ENCODE data around the gene PLD1.
A peak's percentile ranks its signal among the peaks of the same experiment; 100 is the strongest.

Gene PLD1

DNA sequence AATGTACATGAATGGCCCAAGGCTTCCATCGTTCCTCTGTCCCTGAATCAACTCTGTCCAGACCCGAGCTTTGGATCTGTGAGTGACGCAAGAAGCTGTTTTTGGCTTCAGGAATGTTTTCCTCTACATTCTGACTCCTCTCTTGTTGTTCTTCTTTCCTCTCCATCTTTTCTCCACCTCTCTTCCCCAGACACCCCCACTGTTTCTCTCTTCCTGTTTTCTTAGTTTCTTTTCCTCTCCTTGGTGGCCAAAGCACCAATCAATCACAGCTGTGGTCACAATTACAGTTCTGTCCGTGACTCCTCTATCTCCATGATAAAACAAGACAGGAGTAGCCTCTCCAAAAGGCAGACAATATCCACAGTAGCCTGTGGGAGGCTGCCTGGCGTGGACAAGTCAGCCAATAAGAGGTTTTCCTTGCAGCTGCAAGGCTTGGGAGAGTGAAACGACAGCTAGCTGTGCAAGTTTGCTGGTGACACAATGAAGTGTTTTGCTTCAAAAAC is 28.0 kb upstream of the PLD1 start:
- peak; percentile 60 for DNase-seq

DNA sequence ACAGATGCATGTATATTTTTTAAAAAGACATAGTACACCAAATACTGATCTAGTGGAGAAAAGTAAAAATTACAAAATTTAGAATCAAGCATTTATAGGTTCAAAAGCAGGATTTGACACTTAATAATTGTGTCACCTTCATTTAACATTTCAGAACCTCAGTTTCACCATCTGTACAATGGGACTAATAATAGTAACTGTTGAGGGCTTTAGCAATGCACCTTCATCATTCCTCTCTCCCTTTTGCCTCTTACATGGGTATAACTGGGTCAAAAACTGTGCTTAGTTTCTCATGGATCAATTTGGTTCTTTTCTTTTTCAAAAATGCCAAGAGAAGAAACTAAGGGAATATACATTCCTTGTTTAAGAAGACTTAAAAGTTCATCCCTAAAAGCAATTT is 27.4 kb upstream of the PLD1 start:
- no peak for DNase-seq

DNA sequence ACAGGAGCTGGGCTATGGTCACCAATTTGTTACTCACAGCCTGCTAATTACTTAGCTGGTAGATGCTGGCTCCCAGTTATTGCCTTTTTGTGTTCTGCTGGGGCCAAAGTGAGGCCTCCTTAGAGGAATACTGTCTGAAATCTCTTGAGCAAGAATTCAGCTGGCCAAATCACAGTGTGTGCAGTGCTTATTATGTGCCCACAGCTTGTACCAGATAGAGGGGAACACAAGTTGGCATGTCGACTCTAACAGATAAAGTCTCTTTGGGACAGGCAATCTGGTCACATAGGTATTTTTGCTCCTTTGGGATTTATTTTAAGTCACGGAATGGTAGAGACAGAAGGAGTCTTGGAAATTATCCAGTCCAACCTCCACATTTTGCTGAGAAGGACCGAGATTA is 26.6 kb upstream of the PLD1 start:
- no peak for DNase-seq

DNA sequence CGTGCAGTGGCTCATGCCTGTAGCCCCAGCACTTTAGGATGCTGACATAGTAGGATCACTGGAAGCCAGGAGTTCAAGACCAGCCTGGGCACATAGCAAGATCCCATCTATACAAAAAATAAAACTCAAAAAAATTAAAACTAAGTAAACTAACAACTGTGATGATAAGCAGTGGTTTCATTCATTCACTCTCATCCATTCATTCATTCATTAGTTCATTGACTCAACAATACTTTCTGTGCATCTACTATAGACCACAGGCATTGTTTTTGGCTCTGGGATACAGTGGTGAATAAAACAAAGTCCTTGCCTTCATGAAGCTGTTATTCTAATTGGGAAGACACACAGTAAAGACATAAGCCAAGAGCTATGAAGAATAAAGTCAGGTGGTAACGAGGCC is 25.3 kb upstream of the PLD1 start:
- DNase-seq, result no peak

DNA sequence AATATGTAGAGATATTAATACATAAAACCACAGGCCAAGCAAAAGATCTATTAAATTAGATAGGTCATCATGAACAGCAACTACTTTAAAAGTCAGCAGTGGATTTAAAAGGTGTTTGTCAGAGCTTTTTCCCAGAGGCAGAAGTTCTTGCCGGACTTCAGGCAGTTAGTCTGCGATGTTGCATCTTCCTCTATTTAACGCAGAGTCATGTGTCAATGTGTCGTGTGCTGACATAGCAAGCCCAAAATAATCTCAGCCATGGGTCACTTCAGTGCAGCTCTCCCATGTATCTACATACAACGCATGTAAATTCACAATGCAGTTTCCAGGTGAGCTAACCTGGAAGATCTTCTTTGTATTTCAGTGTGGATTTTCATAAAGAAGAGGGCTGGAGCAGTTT is 24.8 kb upstream of the PLD1 start:
- no peak for DNase-seq

DNA sequence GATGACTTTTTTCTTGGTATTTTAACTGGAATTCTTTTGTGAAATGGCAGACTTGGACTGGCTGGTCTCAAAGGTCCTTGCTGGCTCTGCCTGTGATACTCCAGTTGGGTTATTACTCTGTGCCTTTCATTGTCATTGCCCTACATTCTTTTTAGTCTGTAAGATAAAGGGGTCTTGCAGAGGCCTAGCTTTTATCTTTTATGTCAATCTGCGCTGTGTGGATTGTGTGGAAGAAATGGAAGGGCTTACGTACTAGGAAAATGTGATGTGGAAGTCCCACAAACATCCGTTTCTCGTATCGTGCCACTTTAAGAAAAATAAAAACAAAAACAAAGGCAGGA is 24.1 kb upstream of the PLD1 start:
- DNase-seq, result no peak

DNA sequence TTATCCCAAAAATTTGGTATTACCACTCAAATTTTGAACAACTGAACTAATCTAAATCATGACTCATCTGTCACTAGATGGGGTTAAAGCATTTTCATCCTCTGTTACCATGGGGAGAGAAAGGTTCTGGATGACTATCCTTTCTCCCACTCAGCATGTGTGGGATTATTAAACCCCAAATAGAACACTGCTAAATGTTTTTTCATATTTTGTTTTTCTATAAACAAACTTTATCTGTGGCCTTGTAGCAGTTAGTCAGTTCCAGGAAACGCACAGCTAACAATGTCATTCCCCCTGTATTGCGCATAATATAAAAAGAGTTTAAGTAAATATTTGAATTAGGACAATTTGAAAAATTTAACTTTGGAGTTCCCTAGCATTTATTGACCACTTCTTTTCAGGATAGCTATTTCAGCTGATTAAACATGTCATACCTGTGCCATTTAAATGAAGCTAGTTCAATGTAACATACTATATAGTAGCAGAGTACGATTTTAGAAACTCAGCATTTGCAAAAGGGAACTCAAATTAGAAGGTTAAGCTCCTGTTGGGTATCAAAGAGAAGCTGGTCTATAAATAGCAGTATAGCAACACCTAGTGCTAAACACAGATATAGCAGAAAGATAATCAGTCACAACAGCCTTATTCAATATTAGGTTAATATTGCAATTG is 23.6 kb upstream of the PLD1 start:
- DNase-seq, result no peak

DNA sequence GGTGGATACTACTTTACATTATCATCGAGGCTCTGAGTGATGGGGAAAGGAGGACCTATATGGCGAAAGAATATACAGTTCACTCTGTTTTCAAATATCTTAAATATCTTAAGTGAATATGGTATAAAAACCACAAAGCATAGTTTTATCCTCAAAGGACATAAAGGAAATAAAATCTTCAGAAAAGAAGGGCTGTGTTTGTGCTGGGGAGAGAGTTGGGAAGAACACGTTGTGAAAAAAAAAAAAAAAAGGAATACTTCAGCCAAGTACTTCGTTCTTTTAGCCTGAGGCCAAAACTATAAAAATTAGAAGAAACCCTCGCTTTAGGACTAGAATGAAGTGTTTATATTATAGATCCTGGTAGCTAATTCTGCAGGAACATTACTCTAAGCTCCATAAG is 22.7 kb upstream of the PLD1 start:
- no peak for DNase-seq

DNA sequence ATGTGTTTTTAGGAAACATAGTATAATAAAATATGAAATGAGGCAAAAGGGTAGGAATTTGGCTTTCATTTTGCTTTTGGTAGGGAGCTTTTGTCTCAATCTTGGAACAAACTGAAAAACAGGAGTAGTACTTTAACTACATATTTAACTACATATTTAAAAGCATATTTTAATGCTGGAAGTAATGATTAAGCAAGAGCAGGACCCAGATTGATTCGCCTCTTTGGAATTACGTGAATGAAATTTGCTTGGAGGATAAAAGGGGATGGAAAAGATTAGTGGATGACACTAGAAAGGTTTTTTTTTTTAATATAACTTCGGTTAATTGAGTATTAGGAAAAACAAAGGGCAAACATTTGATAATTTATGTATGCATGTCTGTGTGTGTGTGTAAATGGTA is 21.7 kb upstream of the PLD1 start:
- DNase-seq, result peak; percentile 70

DNA sequence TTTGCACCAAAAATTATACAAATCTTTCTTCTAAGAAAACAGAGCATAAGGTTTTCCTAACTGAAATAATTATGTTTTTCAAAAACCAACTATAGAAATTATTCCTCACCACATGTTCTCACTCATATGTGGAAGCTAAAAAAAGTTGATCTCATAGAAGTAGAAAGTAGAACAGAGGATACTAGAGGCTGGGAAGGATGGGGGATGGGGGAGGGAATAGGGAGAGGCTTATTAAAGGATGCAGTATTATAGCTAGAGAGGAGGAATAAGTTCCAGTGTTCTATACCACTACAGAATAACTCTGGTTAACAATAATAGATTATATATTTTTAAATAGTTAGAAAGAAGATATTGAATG is 20.2 kb upstream of the PLD1 start:
- DNase-seq, result no peak

DNA sequence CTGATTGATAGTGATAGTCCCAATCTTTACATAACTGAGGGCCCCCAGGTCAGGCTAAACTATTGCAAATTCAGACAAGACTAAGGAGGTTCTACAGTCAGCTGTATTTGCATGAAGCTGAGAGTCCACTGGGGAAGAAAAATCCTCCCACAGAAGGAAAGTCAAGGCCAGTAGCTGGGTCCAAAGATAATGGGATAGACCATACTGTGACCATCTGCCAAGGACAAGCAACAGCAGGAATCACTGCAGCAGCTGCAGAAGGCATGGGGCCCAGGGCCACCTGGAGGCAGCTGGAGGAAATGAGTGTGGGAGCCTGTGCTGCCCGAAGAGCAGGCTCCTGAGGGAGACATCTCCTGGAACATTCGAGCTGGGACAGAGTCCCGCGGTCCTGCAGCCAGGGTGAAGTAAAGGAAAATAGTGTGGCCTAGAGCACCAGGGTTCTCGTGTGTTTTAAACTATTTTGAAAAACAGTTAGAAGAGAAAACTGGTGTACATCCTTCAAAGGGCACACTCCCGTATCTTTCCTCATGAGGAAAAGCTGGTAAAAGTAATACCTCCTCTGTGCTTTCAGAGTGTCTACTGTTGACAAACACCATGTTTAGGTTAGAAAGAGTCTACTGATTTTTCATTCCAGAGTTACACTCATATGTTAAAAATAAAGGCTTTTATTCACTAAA is 19.7 kb upstream of the PLD1 start:
- peak; percentile 77 for DNase-seq

DNA sequence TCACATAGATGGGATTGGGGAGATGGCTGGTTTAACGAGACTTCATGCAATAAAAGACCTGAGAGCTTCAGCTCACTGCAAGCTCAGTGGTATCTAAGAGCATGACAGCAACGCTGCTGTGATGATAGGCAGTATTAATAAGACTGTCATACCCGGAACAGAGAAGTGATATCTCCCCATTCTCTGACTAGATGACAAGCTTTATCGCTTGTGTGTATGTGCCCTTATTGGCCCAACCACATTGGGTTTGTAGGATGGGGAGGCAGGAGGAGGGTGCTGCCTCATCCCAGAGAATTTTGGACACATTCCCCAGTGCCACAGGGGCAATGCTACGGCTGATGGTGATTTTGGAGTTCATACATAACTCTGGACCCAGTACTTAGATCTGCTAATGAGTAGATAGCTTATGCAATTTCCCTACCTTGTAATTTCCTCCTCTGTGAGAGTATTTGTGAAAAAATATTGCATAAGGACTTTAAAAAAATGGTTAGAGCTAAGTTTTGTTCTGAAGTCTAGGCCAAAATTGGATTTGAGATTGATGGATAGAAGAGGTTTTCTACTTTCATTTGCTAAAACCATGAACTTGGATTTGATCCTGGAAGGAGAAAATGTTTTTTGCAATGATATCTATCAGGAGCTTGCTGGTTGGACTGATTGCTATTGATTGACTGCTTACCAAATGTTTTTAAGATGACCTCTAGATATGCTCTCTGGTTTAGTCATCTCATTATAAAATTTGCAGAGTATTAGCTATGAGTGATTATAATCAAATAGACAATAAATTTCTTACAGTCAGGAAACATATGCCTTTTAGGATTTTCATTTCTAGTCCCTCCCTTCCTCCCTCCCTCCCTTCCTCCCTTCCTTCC is 18.9 kb upstream of the PLD1 start:
- peak; percentile 46 for DNase-seq

DNA sequence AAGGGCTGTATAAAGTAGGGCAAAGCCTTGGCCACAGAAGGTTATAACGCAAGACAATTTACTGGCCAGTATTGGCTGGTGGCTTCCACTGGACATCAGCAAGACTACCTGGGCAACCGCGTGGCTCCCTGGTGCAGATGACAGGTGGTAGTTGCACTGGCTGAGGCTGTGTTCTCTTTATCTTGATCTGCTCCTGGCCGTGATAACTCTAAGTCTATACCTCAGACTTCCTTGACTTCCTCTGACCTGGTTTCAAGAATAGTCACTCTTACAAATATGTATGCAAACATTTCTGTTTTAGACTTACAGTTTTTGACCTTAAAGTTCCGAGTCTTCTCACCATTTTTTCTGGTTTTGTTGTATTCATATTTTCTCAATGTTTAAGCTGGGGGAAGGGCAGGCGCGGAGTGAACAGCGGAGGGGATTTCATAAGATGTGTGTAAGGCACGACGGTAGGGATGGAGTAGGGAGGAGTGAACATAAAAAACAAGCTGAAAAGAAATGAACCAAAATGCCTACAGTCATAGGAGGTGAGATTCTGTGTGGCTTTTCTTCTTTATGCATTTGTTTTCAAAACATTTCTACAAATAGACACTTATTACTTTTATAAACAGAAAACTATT is 17.7 kb upstream of the PLD1 start:
- no peak for DNase-seq

DNA sequence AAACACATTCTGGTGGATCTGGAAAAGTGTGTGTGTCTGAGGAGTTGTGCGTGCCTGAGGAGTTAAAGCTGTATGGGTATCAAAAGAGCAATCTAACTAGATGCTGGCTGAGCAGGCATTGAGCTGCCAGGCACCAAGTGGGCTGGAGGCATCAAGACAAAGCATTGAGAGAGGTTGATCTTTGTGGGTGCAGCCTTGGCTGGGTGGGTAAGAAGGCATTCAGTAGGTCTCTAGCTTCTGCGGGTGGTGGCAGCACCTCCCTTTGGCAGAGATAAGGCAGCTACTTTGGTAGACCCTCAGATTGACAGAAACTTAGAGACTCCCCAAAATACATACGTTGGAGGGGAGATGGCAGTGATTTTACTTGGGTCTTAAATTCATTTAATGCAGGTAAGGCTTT is 17.1 kb upstream of the PLD1 start:
- no peak for DNase-seq

DNA sequence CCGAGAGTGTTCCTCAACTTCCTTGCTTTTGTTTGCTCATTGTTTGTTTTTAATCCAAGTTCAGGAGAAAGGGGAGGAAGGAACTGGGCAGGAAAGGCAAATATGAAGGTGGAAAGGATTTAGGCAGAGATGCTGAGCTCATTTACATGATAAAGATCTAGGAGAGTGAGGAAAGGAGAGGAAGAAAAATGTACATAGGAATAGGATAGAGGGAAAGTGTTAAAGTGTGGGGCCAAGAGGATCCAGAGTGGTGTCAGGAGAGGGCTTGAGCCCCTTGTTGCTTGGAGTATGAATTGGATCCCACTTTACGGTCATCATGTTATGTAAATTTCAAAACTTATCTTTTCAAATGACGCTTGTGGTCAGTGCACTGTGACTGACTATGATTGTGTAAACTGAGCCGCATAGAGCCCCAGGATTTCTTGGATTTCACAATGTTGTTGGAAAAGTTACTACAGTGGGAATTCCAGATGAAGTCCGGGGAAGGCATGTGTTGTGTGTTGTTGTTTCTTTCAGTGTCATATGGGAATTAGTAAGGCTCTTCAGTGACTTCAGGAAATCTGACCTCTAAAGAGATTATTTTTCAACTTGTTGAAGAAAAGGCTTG is 15.0 kb upstream of the PLD1 start:
- DNase-seq, result peak; percentile 50

DNA sequence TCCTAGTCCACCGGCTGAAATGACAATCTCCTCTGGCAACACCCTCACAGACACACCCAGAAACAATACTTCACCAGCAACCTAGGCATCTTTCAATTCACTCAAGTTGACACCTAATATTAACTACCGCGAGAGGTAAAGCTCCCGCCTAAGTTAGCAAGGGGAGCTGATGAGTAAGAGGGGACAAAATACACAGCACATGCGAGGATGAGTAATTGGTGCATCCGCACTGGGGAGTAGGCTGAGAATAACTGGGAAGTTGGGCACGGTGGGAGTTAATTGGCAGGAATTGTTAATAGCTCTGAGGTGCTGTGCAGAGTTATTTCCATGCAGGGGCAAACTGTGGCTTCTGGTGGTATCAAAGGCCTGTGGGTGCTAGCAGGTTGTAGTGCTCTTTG is 14.5 kb upstream of the PLD1 start:
- DNase-seq, result no peak

DNA sequence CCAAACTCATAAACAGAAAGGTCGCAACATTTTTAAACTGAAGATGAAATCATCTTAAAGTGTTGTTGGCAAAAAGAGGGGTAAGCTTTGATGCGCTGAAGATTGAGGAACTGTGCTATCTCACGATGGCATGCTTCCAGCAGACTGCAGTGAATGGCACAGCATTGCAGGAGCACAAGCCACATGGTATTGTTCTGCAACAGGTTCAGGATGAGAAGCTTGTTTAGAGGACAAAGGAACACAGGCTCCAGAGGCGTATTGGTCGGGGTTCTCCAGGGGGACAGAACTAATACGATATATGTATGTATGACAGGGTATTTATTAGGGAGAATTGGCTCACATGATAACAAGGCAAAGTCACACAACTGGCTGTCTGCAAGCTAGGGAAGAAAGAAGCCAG is 13.8 kb upstream of the PLD1 start:
- no peak for DNase-seq

DNA sequence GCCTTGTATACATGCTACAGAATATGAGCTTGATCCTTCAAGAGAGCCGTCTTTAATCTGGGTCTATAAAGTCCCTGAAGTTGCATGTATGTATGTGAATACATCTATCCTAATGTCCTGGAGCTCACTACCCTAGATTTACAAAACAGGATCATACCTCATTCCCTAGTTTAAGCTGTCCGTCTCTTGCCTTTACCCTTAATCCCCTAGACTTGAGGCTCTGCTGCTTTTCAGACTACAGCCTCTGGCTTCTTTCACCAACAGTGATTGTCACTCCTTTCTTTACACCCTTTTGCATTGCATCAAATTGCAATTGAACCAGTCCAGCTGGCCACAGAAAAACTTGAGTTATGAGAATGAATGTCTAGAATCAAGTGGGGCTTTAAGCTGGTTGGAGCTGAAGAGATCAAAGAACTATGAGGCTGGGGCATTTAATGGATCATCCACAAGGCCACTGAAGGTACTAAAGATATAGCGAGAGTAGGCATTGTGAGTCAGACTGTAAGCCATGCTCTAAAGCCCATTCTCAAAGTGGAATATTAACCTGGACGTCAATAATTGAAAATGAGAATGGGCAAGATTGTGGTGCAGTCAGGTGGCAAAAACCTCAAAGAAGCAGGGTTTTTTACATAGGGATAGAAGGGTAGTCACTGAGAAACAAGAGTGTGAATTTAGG is 12.3 kb upstream of the PLD1 start:
- no peak for DNase-seq

DNA sequence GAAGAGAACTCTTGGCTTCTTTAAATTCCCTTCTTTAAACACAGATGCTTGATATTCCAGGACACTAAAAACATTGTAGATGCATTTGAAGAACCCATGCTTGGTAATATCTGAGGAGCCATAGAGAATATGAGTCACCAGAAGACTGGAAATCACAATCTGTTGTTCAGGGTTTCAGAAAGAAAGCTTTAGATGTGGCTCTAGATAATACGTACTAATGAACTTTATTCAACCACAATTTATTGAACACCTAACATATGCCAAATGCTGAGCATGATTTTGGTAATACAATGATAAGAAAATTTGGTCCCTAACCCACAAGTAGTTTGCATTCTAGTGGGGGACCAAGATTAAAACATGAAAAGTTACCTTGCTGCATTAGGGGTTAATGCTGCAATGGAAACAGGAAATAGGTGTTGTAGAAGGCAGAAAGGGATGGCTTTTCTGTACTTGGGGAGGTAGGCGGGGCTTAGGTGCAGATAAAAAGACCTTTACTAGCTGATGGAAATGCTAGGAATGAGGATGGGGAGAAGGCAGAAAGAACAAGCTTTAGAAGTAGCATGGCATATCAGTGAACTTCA is 11.6 kb upstream of the PLD1 start:
- DNase-seq, result no peak

DNA sequence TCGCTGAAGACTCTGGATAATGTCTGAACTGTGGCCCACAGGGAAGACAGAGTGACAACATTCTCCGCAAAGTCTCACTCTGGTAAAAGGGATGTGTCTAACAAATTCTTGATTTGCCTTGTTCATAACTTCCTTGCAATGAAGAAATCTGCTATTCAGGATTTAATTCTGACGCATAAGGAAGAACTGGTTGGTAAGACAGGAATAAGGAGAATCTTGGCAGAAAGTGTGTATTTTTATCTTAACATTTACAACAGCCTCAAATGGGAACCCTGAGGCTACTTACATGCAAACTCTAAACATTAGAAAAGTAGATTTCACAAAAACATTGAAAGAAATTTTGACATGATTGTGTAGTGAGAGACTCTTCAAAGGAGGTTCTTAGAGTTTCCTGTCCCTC is 10.8 kb upstream of the PLD1 start:
- DNase-seq, result no peak

DNA sequence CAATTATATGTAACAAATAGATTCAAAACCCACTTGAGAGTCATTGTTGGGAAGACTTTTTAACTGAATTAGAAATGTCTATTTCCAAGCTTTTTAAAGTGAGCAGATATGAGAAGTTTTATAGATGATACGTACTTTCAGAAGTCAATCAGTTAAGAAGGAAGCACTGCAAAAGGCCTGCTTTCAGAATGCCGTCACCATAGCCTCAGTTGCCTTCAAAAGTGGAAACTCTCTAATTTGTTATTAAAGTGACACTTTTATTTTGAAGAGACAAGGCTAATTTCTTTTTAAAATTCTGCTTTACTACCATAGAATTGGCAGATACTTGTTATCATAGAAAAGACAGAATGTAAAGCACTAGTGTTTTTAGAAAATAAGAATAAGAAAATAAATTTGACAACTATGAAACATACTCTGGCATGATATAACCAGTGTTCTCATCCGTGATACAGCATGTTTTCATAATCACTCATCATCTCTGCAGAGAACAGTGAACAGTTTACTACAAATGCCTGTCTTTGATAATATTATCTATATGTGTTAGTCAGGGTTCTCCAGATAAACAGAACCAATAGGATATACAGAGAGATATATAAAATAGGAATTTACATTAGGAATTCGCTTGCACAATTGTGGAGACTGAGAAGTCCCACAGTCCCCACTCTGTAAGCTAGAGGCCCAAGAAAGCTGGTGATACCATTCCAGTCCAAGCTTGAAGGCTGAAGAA is 7.0 kb upstream of the PLD1 start:
- DNase-seq, result no peak
